ENCODE data around the gene YARS1. TPM values are rescaled to one million over a fixed set of nuclear protein-coding genes. Genes with fewer than 3 reads are reported as not detected.
A peak's percentile ranks its signal among the peaks of the same experiment; 100 is the strongest.

The YARS1 gene
- total RNA-seq, 3 donors from 2014 or later = 53.8 to 67.5 (median 67.2) TPM

DNA sequence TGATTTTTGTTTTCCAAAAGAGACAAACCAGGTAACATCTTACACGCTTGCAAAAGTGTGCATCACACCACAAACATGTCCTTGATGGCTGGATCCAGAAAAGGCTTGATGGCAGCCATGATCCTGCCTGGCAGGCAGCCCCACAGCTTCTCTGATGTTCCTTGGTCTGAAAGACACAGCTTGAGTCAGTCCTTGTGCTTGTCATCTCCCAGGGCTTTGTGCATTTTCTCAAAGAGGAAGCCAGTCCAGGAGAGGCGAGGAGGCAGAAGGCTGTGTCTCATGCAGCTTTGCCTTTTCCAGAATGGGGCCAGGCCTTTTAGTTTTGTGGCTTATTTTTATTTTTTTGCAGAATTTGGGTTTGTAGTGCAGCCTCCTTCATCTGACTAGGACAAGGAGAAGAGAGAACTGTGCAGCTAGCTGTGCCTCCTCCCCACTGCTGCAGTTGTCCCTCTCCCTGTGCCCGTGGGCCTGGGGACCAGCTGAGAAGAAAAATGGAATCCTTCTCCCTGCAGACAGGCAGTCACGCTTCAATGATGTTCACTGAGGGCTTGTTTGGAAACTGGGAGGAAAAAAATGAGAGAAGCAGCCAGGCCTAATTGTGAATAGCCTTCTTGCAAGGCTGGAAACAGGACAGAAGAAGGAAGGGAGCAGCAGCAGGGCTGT lies 46.2 kb upstream of the YARS1 start:
- no peaks in the 10 kb centered on the region for H3K27me3 ChIP-seq
- intact Hi-C loops (cut with DNase I; ENCODE audit: low total_unique reads) = no loop called here
- H3K4me1 ChIP-seq = no peaks in the 10 kb centered on the region
- H3K27ac ChIP-seq = no peak overlapping the region
- no peak for TF ChIP-seq POLR2AphosphoS5 (IDR thresholded peaks at IDR 0.05)
- TF ChIP-seq POLR2A (IDR thresholded peaks at IDR 0.05) = no peak
- TF ChIP-seq, protein P1, sequence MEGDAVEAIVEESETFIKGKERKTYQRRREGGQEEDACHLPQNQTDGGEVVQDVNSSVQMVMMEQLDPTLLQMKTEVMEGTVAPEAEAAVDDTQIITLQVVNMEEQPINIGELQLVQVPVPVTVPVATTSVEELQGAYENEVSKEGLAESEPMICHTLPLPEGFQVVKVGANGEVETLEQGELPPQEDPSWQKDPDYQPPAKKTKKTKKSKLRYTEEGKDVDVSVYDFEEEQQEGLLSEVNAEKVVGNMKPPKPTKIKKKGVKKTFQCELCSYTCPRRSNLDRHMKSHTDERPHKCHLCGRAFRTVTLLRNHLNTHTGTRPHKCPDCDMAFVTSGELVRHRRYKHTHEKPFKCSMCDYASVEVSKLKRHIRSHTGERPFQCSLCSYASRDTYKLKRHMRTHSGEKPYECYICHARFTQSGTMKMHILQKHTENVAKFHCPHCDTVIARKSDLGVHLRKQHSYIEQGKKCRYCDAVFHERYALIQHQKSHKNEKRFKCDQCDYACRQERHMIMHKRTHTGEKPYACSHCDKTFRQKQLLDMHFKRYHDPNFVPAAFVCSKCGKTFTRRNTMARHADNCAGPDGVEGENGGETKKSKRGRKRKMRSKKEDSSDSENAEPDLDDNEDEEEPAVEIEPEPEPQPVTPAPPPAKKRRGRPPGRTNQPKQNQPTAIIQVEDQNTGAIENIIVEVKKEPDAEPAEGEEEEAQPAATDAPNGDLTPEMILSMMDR (IDR thresholded peaks at IDR 0.05) = no peak
- H3K4me3 ChIP-seq = no peak overlapping the region
- H3K36me3 ChIP-seq = no peaks in the 10 kb centered on the region
- no peaks in the 10 kb centered on the region for H3K9me3 ChIP-seq
- DNase-seq (ENCODE audit: low spot score in 2 of 2) = no peak

DNA sequence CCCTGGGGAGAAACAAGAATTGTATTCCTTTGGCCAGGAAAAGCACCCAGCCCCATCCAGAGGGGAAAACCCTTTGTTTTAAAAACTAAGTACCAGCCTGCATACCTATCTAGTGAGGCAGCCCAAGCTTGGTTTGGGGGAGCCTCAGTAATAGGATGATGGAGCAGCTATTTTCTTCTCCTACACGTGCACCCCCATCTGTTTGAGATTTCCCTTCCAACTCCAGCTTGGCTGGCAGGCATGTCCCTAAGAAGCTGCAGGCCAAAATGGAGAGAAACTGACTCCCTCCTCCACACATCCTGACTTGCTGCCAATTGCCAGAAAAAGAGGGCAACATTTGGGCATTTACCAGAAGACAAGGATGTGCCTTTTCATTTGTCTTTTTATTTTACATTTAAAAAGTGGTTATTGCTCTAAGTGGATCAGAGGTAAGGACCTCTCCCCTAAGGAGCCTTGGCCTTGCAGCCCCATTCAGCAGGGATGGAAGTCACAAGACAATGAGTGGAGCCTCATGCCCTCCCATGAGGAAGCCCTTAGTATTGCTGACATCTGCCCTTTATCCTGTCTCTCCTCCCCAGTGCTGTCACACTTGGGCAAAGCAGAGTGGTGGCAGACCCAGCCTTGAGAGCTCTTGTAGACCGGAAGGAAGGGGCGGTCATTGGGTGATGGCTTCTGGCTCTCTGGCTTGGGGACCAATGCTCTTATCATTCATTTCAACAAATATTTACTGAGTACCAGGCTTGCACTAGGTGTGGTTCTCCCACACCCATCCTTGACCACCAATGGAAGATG lies 44.9 kb upstream of the YARS1 start:
- H3K9me3 ChIP-seq = no peaks in the 10 kb centered on the region
- H3K27ac ChIP-seq = peak overlapping the region in 1 of 2 donors; percentile 2
- H3K27me3 ChIP-seq = no peaks in the 10 kb centered on the region
- H3K36me3 ChIP-seq = no peaks in the 10 kb centered on the region
- DNase-seq (ENCODE audit: low spot score in 2 of 2) = no peak
- TF ChIP-seq, protein P1 (IDR thresholded peaks at IDR 0.05) = no peak
- no peak for TF ChIP-seq POLR2AphosphoS5 (IDR thresholded peaks at IDR 0.05)
- no peak for TF ChIP-seq POLR2A (IDR thresholded peaks at IDR 0.05)
- no peaks in the 10 kb centered on the region for H3K4me1 ChIP-seq
- intact Hi-C loops (cut with DNase I; ENCODE audit: low total_unique reads) = no loop called here
- H3K4me3 ChIP-seq = no peak overlapping the region

DNA sequence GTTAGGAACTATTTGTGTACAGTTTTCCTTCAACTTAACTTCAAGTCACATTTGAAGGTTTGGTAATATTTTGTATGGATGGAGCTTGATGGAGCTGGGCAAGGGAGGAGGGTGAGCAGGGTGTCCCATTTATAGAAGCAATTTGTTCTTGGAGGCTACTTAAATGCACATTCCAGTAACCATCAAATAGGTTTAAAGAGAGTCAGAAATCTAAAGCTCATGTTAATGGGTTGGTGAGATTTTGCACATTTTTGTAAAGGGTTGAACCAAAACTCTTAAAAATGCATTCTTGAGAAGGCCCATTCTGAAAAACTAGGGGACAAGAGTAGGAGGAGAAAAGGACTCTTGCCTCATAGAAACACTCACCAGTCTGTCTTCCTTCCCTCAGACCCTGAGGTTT lies 43.4 kb upstream of the YARS1 start:
- no peaks in the 10 kb centered on the region for H3K4me1 ChIP-seq
- no peak overlapping the region for H3K27ac ChIP-seq
- DNase-seq (ENCODE audit: low spot score in 2 of 2) = no peak
- no peaks in the 10 kb centered on the region for H3K9me3 ChIP-seq
- no peaks in the 10 kb centered on the region for H3K27me3 ChIP-seq
- intact Hi-C loops (cut with DNase I; ENCODE audit: low total_unique reads) = no loop called here
- peaks cover 6% of the 10 kb centered on the region for H3K36me3 ChIP-seq
- H3K4me3 ChIP-seq = no peak overlapping the region
- no peak for TF ChIP-seq POLR2A (IDR thresholded peaks at IDR 0.05)
- TF ChIP-seq, protein P1 (IDR thresholded peaks at IDR 0.05) = no peak
- no peak for TF ChIP-seq POLR2AphosphoS5 (IDR thresholded peaks at IDR 0.05)

DNA sequence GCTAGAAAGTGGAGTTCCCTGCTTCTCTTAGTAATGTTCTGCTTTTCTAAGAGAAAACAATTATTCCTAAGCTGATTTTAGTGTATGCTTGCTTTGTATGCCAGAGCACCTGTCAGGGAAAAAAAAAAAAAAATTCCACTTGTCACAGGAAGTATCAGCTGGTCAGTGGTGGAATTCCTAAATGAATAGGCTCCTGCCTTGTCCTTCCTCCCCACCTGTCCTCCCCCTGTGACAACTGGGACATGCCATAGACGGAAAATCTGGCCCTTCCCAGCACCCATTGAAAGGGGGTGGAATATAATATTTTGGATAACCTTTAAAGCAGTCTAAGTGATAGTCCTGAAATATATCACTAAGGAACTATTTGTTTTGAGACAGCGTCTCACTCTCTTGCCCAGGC lies 42.8 kb upstream of the YARS1 start:
- Histone ChIP-seq H3K4me1 (no peaks in the 10 kb centered on the region), H3K27me3 (no peaks in the 10 kb centered on the region), H3K4me3 (no peak overlapping the region), H3K9me3 (no peaks in the 10 kb centered on the region), H3K36me3 (peaks cover 6% of the 10 kb centered on the region), H3K27ac (no peak overlapping the region)
- TF ChIP-seq POLR2AphosphoS5 (IDR thresholded peaks at IDR 0.05) = no peak
- TF ChIP-seq, protein P1 (IDR thresholded peaks at IDR 0.05) = no peak
- no peak for TF ChIP-seq POLR2A (IDR thresholded peaks at IDR 0.05)
- intact Hi-C loops (cut with DNase I; ENCODE audit: low total_unique reads) = no loop called here
- no peak for DNase-seq (ENCODE audit: low spot score in 2 of 2)

DNA sequence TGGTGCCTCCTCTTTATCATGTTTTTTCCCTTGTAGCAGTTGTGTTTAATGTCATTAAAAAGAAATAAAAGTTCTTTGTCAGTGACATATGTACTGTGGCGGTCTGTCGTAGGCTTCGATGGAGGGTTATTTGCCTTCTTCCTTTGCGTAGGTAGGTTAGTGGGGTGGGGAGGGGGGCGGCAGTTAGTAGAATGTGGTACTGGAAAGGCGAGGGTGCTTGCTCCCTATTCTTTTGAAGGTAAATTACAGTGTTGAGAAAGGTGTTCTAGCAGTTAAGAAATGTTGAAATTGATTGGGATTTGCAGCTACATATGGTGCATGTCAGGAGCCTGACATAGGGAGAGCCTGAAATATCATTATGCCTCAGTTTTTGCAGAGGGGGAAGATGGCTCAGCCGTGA lies 41.6 kb upstream of the YARS1 start:
- no peaks in the 10 kb centered on the region for H3K4me1 ChIP-seq
- H3K27ac ChIP-seq = no peak overlapping the region
- TF ChIP-seq POLR2A (IDR thresholded peaks at IDR 0.05) (no peak), POLR2AphosphoS5 (IDR thresholded peaks at IDR 0.05) (no peak)
- TF ChIP-seq, protein P1 (IDR thresholded peaks at IDR 0.05) = no peak
- DNase-seq (ENCODE audit: low spot score in 2 of 2) = no peak
- peaks cover 6% of the 10 kb centered on the region for H3K36me3 ChIP-seq
- no peaks in the 10 kb centered on the region for H3K27me3 ChIP-seq
- H3K9me3 ChIP-seq = no peaks in the 10 kb centered on the region
- no peak overlapping the region for H3K4me3 ChIP-seq
- intact Hi-C loops (cut with DNase I; ENCODE audit: low total_unique reads) = no loop called here

Data from breast epithelium (tissue), 4 donors.